ENCODE results near the gene POU2F1. TPM values are rescaled to one million over a fixed set of nuclear protein-coding genes. Genes with fewer than 3 reads are reported as not detected.

Gene POU2F1
- total RNA-seq, 1 experiment from 2014 or later = 29.6 TPM

GRCh38 chr1:167463080-167463479 is 242.4 kb downstream of the POU2F1 start:
- H3K36me3 Mint-ChIP-seq (ENCODE audit: insufficient read depth, unreplicated experiment) = no peaks in the 10 kb centered on the region
- no peaks in the 10 kb centered on the region for H3K27me3 Mint-ChIP-seq (ENCODE audit: insufficient read depth, unreplicated experiment)
- peaks cover 12% of the 10 kb centered on the region for H3K4me1 Mint-ChIP-seq (ENCODE audit: low read depth, unreplicated experiment)
- ChIA-PET CTCF (no interaction called here), POLR2A (no interaction called here)
- no peaks in the 10 kb centered on the region for H3K9me3 ChIP-seq
- H3K4me3 ChIP-seq (ENCODE audit: low read depth, low read length) = no peak overlapping the region
- DNase-seq = no peak
- no TSS peak for BruUV-seq (replicated peaks)
- no peak for TF ChIP-seq CTCF (IDR thresholded peaks at IDR 0.05; ENCODE audit: insufficient read depth in 1 of 2, low read depth in 1 of 2, low read length in 1 of 2, severe bottlenecking in 1 of 2, unreplicated experiment in 1 of 2)
- H3K36me3 ChIP-seq (ENCODE audit: control insufficient read depth, insufficient read depth, low read length) = no peaks in the 10 kb centered on the region
- no peaks in the 10 kb centered on the region for H3K27me3 ChIP-seq (replicated peaks; ENCODE audit: control insufficient read depth, insufficient read depth, low read length)
- no peak overlapping the region for H3K27ac Mint-ChIP-seq (ENCODE audit: unreplicated experiment)
- no peaks in the 10 kb centered on the region; the same call in 1 of the 2 replicates for H3K4me1 ChIP-seq
- no peaks in the 10 kb centered on the region for H3K9me3 Mint-ChIP-seq (ENCODE audit: unreplicated experiment)
- no peak overlapping the region for H3K4me3 Mint-ChIP-seq (ENCODE audit: unreplicated experiment)
- intact Hi-C loops (cut with micrococcal nuclease; ENCODE audit: unreplicated experiment) = no loop called here

GRCh38 chr1:167463875-167464575 is 243.3 kb downstream of the POU2F1 start:
- H3K4me1 ChIP-seq = no peaks in the 10 kb centered on the region; the same call in 1 of the 2 replicates
- BruUV-seq (replicated peaks) = no TSS peak
- H3K27me3 ChIP-seq (replicated peaks; ENCODE audit: control insufficient read depth, insufficient read depth, low read length) = no peaks in the 10 kb centered on the region
- H3K27me3 Mint-ChIP-seq (ENCODE audit: insufficient read depth, unreplicated experiment) = no peaks in the 10 kb centered on the region
- H3K27ac Mint-ChIP-seq (ENCODE audit: unreplicated experiment) = no peak overlapping the region
- TF ChIP-seq CTCF (IDR thresholded peaks at IDR 0.05; ENCODE audit: insufficient read depth in 1 of 2, low read depth in 1 of 2, low read length in 1 of 2, severe bottlenecking in 1 of 2, unreplicated experiment in 1 of 2) = no peak
- intact Hi-C loops (cut with micrococcal nuclease; ENCODE audit: unreplicated experiment) = no loop called here
- no peak overlapping the region for H3K4me3 ChIP-seq (ENCODE audit: low read depth, low read length)
- H3K9me3 Mint-ChIP-seq (ENCODE audit: unreplicated experiment) = no peaks in the 10 kb centered on the region
- H3K36me3 ChIP-seq (ENCODE audit: control insufficient read depth, insufficient read depth, low read length) = no peaks in the 10 kb centered on the region
- DNase-seq = no peak
- H3K9me3 ChIP-seq = no peaks in the 10 kb centered on the region
- CTCF ChIA-PET = no interaction called here
- no peak overlapping the region for H3K4me3 Mint-ChIP-seq (ENCODE audit: unreplicated experiment)
- POLR2A ChIA-PET = no interaction called here
- H3K4me1 Mint-ChIP-seq (ENCODE audit: low read depth, unreplicated experiment) = peaks cover 12% of the 10 kb centered on the region
- H3K36me3 Mint-ChIP-seq (ENCODE audit: insufficient read depth, unreplicated experiment) = no peaks in the 10 kb centered on the region

GRCh38 chr1:167465018-167465417 is 244.3 kb downstream of the POU2F1 start:
- intact Hi-C loops (cut with micrococcal nuclease; ENCODE audit: unreplicated experiment) = no loop called here
- Histone ChIP-seq H3K27me3 (replicated peaks; ENCODE audit: control insufficient read depth, insufficient read depth, low read length) (no peaks in the 10 kb centered on the region), H3K9me3 (no peaks in the 10 kb centered on the region), H3K36me3 (ENCODE audit: control insufficient read depth, insufficient read depth, low read length) (no peaks in the 10 kb centered on the region), H3K4me3 (ENCODE audit: low read depth, low read length) (no peak overlapping the region), H3K4me1 (no peaks in the 10 kb centered on the region; the same call in 1 of the 2 replicates)
- Mint-ChIP-seq H3K4me3 (ENCODE audit: unreplicated experiment) (no peak overlapping the region), H3K9me3 (ENCODE audit: unreplicated experiment) (no peaks in the 10 kb centered on the region), H3K27ac (ENCODE audit: unreplicated experiment) (no peak overlapping the region), H3K27me3 (ENCODE audit: insufficient read depth, unreplicated experiment) (no peaks in the 10 kb centered on the region), H3K36me3 (ENCODE audit: insufficient read depth, unreplicated experiment) (no peaks in the 10 kb centered on the region), H3K4me1 (ENCODE audit: low read depth, unreplicated experiment) (peaks cover 12% of the 10 kb centered on the region)
- no peak for TF ChIP-seq CTCF (IDR thresholded peaks at IDR 0.05; ENCODE audit: insufficient read depth in 1 of 2, low read depth in 1 of 2, low read length in 1 of 2, severe bottlenecking in 1 of 2, unreplicated experiment in 1 of 2)
- CTCF ChIA-PET = interaction anchor here (0.6 to 0.7 kb wide), 2 partner anchors 24 to 178 kb away, joined by 3 to 6 read pairs; no protein-coding TSS in a partner anchor
- POLR2A ChIA-PET = no interaction called here
- no TSS peak for BruUV-seq (replicated peaks)
- no peak for DNase-seq

Data from Caco-2 (cell line).